GM18502 (cell line): ENCODE measurements around the gene TLR8.
A peak's percentile ranks its signal among the peaks of the same experiment; 100 is the strongest.
"Not testable (repeated sequence)": the region's sequence is repeated elsewhere in the genome, so short reads cannot be mapped to it uniquely, and the experiment has no call there.

Experiments
- ATAC-seq: cut with Tn5 transposase; IDR thresholded peaks from one replicate; pipeline ENCODE4 v1.9.1; 2021; ENCODE audit warnings: mild to moderate bottlenecking; ENCODE audit not compliant: unreplicated experiment, poor library complexity

The TLR8 gene

GRCh38 chrX:12944452-12944851 lies 38.0 kb downstream of the TLR8 start:
- ATAC-seq = not testable (repeated sequence)

GRCh38 chrX:12945494-12945893 lies 39.1 kb downstream of the TLR8 start:
- ATAC-seq = no peak

GRCh38 chrX:12946406-12946805 lies 40.0 kb downstream of the TLR8 start:
- ATAC-seq = no peak

- ATAC-seq = peak; percentile 37
These were observed 40.6 kb downstream of the TLR8 start for GRCh38 chrX:12946838-12947544.

- no peak for ATAC-seq
These were observed 41.3 kb downstream of the TLR8 start for GRCh38 chrX:12947545-12948235.

GRCh38 chrX:12948495-12948894 lies 42.1 kb downstream of the TLR8 start:
- no peak for ATAC-seq

- ATAC-seq = no peak
These were observed 42.9 kb downstream of the TLR8 start for GRCh38 chrX:12949205-12949926.

- peak; percentile 62 for ATAC-seq
These were observed 43.7 kb downstream of the TLR8 start for GRCh38 chrX:12949927-12950656.

GRCh38 chrX:12950851-12951594 lies 44.6 kb downstream of the TLR8 start:
- ATAC-seq = peak; percentile 53

GRCh38 chrX:12951595-12951975 lies 45.2 kb downstream of the TLR8 start:
- ATAC-seq = no peak

GRCh38 chrX:12953420-12953819 lies 47.0 kb downstream of the TLR8 start:
- ATAC-seq = no peak

- ATAC-seq = no peak
These were observed 48.0 kb downstream of the TLR8 start for GRCh38 chrX:12954376-12954775.

GRCh38 chrX:12954981-12955380 lies 48.6 kb downstream of the TLR8 start:
- ATAC-seq = no peak

GRCh38 chrX:12955882-12956703 lies 49.7 kb downstream of the TLR8 start:
- ATAC-seq = peak; percentile 52

GRCh38 chrX:12956704-12957534 lies 50.5 kb downstream of the TLR8 start:
- peak; percentile 78 for ATAC-seq

- ATAC-seq = no peak
These were observed 51.6 kb downstream of the TLR8 start for GRCh38 chrX:12958059-12958458.

- no peak for ATAC-seq
These were observed 52.0 kb downstream of the TLR8 start for GRCh38 chrX:12958461-12958860.

GRCh38 chrX:12961196-12961718 lies 54.8 kb downstream of the TLR8 start:
- ATAC-seq = no peak
